Measurements from ENCODE around the gene ARHGAP21.
"Not testable (repeated sequence)": the region's sequence is repeated elsewhere in the genome, so short reads cannot be mapped to it uniquely, and the experiment has no call there.

- TF ChIP-seq KDM1A (IDR thresholded peaks at IDR 0.05); CTCF (IDR thresholded peaks at IDR 0.05 in 2 of 3, conservative IDR thresholded peaks at IDR 0.05 in 1 of 3; ENCODE audit: insufficient read depth in 2 of 3, low read depth in 1 of 3, low read length in 3 of 3); SMAD3 (CRISPR knock-in tag; conservative IDR thresholded peaks at IDR 0.05); IRF1 (CRISPR knock-in tag; IDR thresholded peaks at IDR 0.05; ENCODE audit: borderline replicate concordance); ATF3 (IDR thresholded peaks at IDR 0.05); ATF3 (CRISPR knock-in tag; conservative IDR thresholded peaks at IDR 0.05); MNT (conservative IDR thresholded peaks at IDR 0.05); ZZZ3 (IDR thresholded peaks at IDR 0.05); THAP12 (CRISPR knock-in tag; IDR thresholded peaks at IDR 0.05); CHD2 (IDR thresholded peaks at IDR 0.05; ENCODE audit: low read depth, low read length); CREB1 (IDR thresholded peaks at IDR 0.05); CREB1 (CRISPR knock-in tag; IDR thresholded peaks at IDR 0.05); ZFP30 (CRISPR knock-in tag; IDR thresholded peaks at IDR 0.05; ENCODE audit: borderline replicate concordance); NCOA2 (IDR thresholded peaks at IDR 0.05; ENCODE audit: partially characterized antibody in 2 of 2): not testable (repeated sequence)
These were observed 2.3 kb upstream of the ARHGAP21 start for GRCh38 chr10:24726029-24726428.
